ENCODE data around the gene CD4. TPM values are rescaled to one million over a fixed set of nuclear protein-coding genes. Genes with fewer than 3 reads are reported as not detected.

Gene CD4
- total and polyA plus RNA-seq, 4 donors: 11.3 to 16.6 (median 14.2) TPM

DNA sequence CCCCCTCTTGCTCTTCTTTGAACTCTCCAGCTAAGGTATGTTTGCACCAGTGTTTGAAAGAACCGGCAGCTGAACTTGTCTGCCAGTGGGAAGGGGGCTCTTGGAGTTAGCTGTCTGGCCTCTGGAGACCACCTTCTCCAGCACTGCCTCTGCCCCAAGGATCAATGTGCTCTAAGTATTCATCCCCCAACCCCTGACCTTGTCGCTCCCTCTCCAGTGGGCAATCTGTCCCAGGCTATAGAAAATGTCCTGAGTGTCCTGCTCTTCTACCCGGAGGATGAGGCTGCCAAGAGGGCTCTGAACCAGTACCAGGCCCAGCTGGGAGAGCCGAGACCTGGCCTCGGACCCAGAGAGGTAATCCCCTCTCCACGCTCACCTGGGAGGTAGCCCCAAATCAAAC lies 41.7 kb downstream of the CD4 start:
- DNase-seq (ENCODE audit: low read depth in 4 of 6, low spot score in 6 of 6): no peak
- H3K36me3 ChIP-seq (ENCODE audit: control insufficient read depth, insufficient read depth, low read length): peaks cover 57% of the 10 kb centered on the region
- H3K9me3 ChIP-seq (ENCODE audit: control insufficient read depth, insufficient read depth, low read length): no peaks in the 10 kb centered on the region

DNA sequence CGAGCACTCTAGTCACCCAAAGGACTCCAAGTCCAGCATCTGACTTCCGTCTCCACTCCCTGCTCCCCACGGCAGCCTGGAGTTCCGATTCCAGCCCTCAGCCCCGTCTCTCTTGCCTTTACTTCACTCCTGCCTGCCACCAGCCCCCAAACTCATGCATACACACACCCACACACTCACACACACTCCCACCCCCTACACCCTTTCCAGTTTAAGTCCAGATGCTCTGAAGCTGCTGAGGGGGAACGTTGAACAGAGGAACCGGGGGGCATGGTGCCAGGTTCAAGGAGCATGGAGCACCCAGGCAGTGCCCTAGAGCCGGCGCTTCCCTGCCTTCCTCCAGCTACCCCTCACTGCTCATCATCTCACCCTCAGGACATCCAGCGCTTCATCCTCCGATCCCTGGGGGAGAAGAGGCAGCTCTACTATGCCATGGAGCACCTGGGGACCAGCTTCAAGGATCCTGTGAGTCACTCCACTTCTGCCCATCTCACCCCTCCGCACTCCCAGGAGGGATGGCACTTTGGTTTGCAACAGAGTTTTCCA lies 42.2 kb downstream of the CD4 start:
- 90% methylated on average over 12 of the region's 12 CpGs for WGBS (ENCODE audit: insufficient coverage)

More for the DNA sequence above, 41.7 kb downstream of the CD4 start:
- Histone ChIP-seq H3K27me3 (ENCODE audit: control insufficient read depth, insufficient read depth, low read length) (no peaks in the 10 kb centered on the region), H3K4me1 (ENCODE audit: control insufficient read depth, insufficient read depth, low read length) (peaks cover 40% of the 10 kb centered on the region), H3K4me3 (ENCODE audit: low read depth, low read length) (no peak overlapping the region), H3K27ac (ENCODE audit: low read depth, low read length) (no peak overlapping the region)
- WGBS (ENCODE audit: insufficient coverage): 98% methylated on average over 5 of the region's 6 CpGs

DNA sequence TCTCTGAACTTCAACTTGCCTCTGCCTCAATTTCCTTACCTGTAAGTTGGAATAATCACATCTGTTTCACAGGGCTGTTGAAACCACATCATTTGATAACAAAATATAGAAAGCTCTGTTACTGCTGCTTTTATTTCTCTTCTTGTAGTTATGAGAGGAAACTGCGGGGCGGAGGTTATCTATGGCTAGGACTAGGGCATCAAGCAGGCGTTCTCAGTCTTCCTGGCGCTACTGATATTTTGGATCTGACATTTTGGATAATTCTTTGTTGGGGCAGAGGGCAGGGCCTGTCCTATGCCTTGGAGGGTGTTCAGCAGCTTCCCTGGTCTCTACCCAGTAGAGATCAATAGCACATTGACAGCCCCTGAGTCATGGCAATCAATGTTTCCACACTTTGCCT lies 42.8 kb downstream of the CD4 start:
- Histone ChIP-seq H3K4me3 (ENCODE audit: low read depth, low read length) (no peak overlapping the region), H3K36me3 (ENCODE audit: control insufficient read depth, insufficient read depth, low read length) (peaks cover 56% of the 10 kb centered on the region), H3K27ac (ENCODE audit: low read depth, low read length) (no peak overlapping the region), H3K9me3 (ENCODE audit: control insufficient read depth, insufficient read depth, low read length) (no peaks in the 10 kb centered on the region), H3K4me1 (ENCODE audit: control insufficient read depth, insufficient read depth, low read length) (peaks cover 29% of the 10 kb centered on the region), H3K27me3 (ENCODE audit: control insufficient read depth, insufficient read depth, low read length) (no peaks in the 10 kb centered on the region)
- 100% methylated on average over 3 of the region's 4 CpGs for WGBS (ENCODE audit: insufficient coverage)
- DNase-seq (ENCODE audit: low read depth in 4 of 6, low spot score in 6 of 6): no peak

More for the DNA sequence above, 42.2 kb downstream of the CD4 start:
- Histone ChIP-seq H3K36me3 (ENCODE audit: control insufficient read depth, insufficient read depth, low read length) (peaks cover 56% of the 10 kb centered on the region), H3K4me1 (ENCODE audit: control insufficient read depth, insufficient read depth, low read length) (peaks cover 35% of the 10 kb centered on the region), H3K27me3 (ENCODE audit: control insufficient read depth, insufficient read depth, low read length) (no peaks in the 10 kb centered on the region), H3K27ac (ENCODE audit: low read depth, low read length) (no peak overlapping the region), H3K9me3 (ENCODE audit: control insufficient read depth, insufficient read depth, low read length) (no peaks in the 10 kb centered on the region), H3K4me3 (ENCODE audit: low read depth, low read length) (no peak overlapping the region)
- DNase-seq (ENCODE audit: low read depth in 4 of 6, low spot score in 6 of 6): no peak

DNA sequence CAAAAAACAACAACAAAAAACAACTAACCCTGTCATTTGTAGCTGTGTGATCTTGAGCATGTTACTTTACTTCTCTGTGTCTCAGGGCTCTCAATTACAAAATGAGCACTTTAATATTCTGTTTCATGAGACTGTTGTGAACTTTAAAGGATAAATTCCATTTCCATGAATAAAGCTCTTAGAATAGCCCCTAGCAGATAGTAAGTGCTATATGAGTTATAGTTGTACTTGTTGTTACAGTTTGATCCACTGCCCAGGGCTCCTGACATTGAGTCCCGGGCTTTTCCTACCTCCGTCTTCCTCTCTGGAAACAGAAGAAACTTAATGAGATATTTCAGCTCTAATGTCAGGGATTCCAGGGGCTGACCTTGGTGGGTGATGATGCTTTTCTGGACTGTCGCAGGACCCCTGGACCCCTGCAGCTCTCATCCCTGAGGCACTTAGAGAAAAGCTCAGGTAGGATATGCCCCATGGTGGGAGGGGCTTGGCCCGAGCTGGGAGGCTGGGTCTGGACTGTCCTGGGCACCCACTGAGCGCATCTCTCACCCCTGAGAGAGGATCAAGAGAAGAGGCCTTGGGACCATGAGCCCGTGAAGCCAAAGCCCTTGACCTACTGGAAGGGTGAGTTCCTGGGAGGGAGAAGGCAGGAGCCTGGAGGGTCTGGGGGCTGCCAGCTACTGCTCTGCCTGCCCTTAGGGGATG lies 44.0 kb downstream of the CD4 start:
- Histone ChIP-seq H3K36me3 (ENCODE audit: control insufficient read depth, insufficient read depth, low read length) (peaks cover 68% of the 10 kb centered on the region), H3K4me1 (ENCODE audit: control insufficient read depth, insufficient read depth, low read length) (peaks cover 19% of the 10 kb centered on the region), H3K27ac (ENCODE audit: low read depth, low read length) (no peak overlapping the region), H3K27me3 (ENCODE audit: control insufficient read depth, insufficient read depth, low read length) (no peaks in the 10 kb centered on the region), H3K9me3 (ENCODE audit: control insufficient read depth, insufficient read depth, low read length) (no peaks in the 10 kb centered on the region), H3K4me3 (ENCODE audit: low read depth, low read length) (no peak overlapping the region)
- DNase-seq (ENCODE audit: low read depth in 4 of 6, low spot score in 6 of 6): no peak
- WGBS (ENCODE audit: insufficient coverage): 95% methylated on average over 4 of the region's 6 CpGs

DNA sequence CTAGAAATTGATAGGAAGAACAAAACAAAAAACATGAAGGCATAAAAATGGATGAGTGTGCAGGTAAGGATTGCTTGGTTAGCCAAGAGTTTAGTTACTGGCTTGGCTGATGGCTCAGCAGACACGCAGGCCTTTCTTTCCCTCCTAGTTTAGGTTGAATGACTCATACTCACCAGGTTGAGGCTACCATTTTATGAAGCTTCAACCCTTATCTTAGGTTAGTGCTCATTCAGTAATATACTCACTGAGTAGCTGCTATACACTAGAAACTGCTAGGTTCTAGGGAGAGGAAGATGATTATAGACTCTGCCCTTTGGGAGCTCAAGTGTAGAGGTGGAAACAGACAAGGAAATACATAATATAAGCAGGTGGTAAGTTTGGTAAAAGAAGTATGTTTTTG lies 44.9 kb downstream of the CD4 start:
- Histone ChIP-seq H3K36me3 (ENCODE audit: control insufficient read depth, insufficient read depth, low read length) (peaks cover 77% of the 10 kb centered on the region), H3K27ac (ENCODE audit: low read depth, low read length) (no peak overlapping the region), H3K4me1 (ENCODE audit: control insufficient read depth, insufficient read depth, low read length) (peaks cover 14% of the 10 kb centered on the region), H3K4me3 (ENCODE audit: low read depth, low read length) (no peak overlapping the region), H3K9me3 (ENCODE audit: control insufficient read depth, insufficient read depth, low read length) (no peaks in the 10 kb centered on the region), H3K27me3 (ENCODE audit: control insufficient read depth, insufficient read depth, low read length) (no peaks in the 10 kb centered on the region)
- no peak for DNase-seq (ENCODE audit: low read depth in 4 of 6, low spot score in 6 of 6)
- no CpG with 5 or more reads among the region's 1 CpG for WGBS (ENCODE audit: insufficient coverage)

DNA sequence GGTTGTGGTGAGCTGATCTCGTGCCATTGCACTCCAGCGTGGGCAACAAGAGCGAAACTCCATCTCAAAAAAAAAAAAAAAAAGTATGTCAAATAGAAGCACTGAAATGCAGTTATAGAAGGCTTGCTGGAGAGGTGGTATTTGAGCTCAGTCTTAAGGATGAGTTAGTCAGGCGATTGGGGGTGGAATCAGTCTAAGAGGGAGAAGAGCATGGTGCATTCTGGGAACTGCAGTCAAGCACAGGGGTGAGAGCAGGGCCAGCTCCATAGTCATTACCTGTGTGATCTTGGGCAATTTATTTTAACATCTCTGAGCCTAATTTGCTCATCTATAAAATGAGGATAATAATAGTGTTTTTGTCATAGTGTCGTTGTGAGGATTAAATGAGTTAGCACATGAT lies 45.5 kb downstream of the CD4 start:
- Histone ChIP-seq H3K27ac (ENCODE audit: low read depth, low read length) (no peak overlapping the region), H3K4me1 (ENCODE audit: control insufficient read depth, insufficient read depth, low read length) (peaks cover 12% of the 10 kb centered on the region), H3K27me3 (ENCODE audit: control insufficient read depth, insufficient read depth, low read length) (no peaks in the 10 kb centered on the region), H3K36me3 (ENCODE audit: control insufficient read depth, insufficient read depth, low read length) (peaks cover 79% of the 10 kb centered on the region), H3K4me3 (ENCODE audit: low read depth, low read length) (no peak overlapping the region), H3K9me3 (ENCODE audit: control insufficient read depth, insufficient read depth, low read length) (no peaks in the 10 kb centered on the region)
- DNase-seq (ENCODE audit: low read depth in 4 of 6, low spot score in 6 of 6): no peak
- WGBS (ENCODE audit: insufficient coverage): 62% methylated on average over 1 of the region's 5 CpGs

DNA sequence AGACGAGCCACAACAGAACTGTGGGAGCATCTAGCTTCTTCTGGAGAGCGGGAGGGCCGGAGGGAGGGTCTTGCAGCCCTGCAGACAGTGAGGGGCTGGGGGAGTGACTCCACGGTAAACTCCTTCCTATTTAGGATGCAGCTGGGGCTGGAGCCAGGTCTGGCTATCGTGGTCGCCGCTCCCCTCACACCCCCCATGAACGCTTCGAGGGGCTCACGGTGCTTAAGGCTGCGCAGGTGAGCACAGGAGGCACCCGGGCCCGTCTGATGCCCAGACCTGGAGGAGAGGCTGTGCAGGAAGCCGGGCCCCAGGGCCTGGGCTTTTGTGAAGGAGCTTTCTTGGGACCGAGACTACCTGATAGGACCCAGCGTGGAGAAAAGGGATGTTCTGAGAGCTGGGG lies 47.5 kb downstream of the CD4 start:
- DNase-seq (ENCODE audit: low read depth in 4 of 6, low spot score in 6 of 6): no peak
- no peaks in the 10 kb centered on the region for H3K27me3 ChIP-seq (ENCODE audit: control insufficient read depth, insufficient read depth, low read length)
- H3K4me3 ChIP-seq (ENCODE audit: low read depth, low read length): no peak overlapping the region
- WGBS (ENCODE audit: insufficient coverage): 77% methylated on average over 16 of the region's 16 CpGs
- peaks cover 4% of the 10 kb centered on the region for H3K4me1 ChIP-seq (ENCODE audit: control insufficient read depth, insufficient read depth, low read length)
- no peak overlapping the region for H3K27ac ChIP-seq (ENCODE audit: low read depth, low read length)
- H3K9me3 ChIP-seq (ENCODE audit: control insufficient read depth, insufficient read depth, low read length): no peaks in the 10 kb centered on the region
- H3K36me3 ChIP-seq (ENCODE audit: control insufficient read depth, insufficient read depth, low read length): peaks cover 77% of the 10 kb centered on the region

DNA sequence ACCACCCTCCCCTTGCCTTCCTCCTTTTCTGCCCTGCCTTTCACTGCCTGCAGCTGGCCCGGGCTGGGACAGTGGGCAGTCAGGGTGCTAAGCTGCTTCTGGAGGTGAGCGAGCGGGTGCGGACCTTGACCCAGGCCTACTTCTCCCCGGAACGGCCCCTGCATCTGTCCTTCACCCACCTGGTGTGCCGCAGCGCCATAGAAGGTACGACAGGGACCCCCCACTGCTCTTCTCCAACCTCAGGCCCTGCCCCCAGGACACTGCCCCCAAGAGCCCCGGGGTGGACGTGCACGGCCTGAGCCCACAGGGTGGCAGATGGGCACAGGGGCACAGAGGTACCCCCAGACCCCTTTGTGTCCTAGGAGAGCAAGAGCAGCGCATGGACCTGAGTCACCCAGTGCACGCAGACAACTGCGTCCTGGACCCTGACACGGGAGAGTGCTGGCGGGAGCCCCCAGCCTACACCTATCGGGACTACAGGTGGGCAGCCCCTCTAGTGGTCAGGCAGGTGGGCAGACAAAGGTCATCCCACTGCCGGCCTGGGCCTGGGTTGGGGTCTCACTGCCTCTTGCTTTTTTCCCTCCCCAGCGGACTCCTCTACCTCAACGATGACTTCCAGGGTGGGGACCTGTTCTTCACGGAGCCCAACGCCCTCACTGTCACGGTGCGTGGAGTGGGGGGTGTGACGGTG lies 48.2 kb downstream of the CD4 start:
- H3K27ac ChIP-seq (ENCODE audit: low read depth, low read length): no peak overlapping the region
- DNase-seq (ENCODE audit: low read depth in 4 of 6, low spot score in 6 of 6): no peak
- 89% methylated on average over 22 of the region's 26 CpGs for WGBS (ENCODE audit: insufficient coverage)
- no peak overlapping the region for H3K4me3 ChIP-seq (ENCODE audit: low read depth, low read length)
- no peaks in the 10 kb centered on the region for H3K9me3 ChIP-seq (ENCODE audit: control insufficient read depth, insufficient read depth, low read length)
- H3K36me3 ChIP-seq (ENCODE audit: control insufficient read depth, insufficient read depth, low read length): peaks cover 75% of the 10 kb centered on the region
- peaks cover 4% of the 10 kb centered on the region for H3K4me1 ChIP-seq (ENCODE audit: control insufficient read depth, insufficient read depth, low read length)
- no peaks in the 10 kb centered on the region for H3K27me3 ChIP-seq (ENCODE audit: control insufficient read depth, insufficient read depth, low read length)

DNA sequence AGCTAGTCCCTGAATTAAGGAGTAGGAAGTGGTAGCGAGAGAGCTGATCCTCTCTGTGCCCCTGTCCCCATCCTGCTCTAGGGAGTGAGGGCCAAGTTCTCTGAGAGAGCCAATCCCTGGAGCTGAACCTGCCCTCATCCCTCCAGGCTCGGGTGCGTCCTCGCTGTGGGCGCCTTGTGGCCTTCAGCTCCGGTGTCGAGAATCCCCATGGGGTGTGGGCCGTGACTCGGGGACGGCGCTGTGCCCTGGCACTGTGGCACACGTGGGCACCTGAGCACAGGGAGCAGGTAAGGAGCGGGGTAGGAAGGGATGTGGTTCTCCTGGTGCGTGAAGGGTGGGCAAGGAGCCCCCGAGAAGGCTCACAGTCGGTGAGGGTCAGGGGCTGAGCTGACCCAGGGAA lies 49.5 kb downstream of the CD4 start:
- Histone ChIP-seq H3K36me3 (ENCODE audit: control insufficient read depth, insufficient read depth, low read length) (peaks cover 80% of the 10 kb centered on the region), H3K4me1 (ENCODE audit: control insufficient read depth, insufficient read depth, low read length) (peaks cover 8% of the 10 kb centered on the region), H3K27ac (ENCODE audit: low read depth, low read length) (no peak overlapping the region), H3K27me3 (ENCODE audit: control insufficient read depth, insufficient read depth, low read length) (no peaks in the 10 kb centered on the region), H3K9me3 (ENCODE audit: control insufficient read depth, insufficient read depth, low read length) (no peaks in the 10 kb centered on the region), H3K4me3 (ENCODE audit: low read depth, low read length) (no peak overlapping the region)
- no peak for DNase-seq (ENCODE audit: low read depth in 4 of 6, low spot score in 6 of 6)
- WGBS (ENCODE audit: insufficient coverage): 97% methylated on average over 14 of the region's 16 CpGs
